Epidermal melanocyte (primary cell): ENCODE measurements around the gene RNU1-4.
A peak's percentile ranks its signal among the peaks of the same experiment; 100 is the strongest.
"Not testable (repeated sequence)": the region's sequence is repeated elsewhere in the genome, so short reads cannot be mapped to it uniquely, and the experiment has no call there.

ENCODE experiments used
- DNase-seq: peaks from one replicate; pipeline ENCODE4 v3.0.0; 2011; ENCODE audit warnings: low spot score; ENCODE audit not compliant: insufficient read length

Gene RNU1-4

DNA sequence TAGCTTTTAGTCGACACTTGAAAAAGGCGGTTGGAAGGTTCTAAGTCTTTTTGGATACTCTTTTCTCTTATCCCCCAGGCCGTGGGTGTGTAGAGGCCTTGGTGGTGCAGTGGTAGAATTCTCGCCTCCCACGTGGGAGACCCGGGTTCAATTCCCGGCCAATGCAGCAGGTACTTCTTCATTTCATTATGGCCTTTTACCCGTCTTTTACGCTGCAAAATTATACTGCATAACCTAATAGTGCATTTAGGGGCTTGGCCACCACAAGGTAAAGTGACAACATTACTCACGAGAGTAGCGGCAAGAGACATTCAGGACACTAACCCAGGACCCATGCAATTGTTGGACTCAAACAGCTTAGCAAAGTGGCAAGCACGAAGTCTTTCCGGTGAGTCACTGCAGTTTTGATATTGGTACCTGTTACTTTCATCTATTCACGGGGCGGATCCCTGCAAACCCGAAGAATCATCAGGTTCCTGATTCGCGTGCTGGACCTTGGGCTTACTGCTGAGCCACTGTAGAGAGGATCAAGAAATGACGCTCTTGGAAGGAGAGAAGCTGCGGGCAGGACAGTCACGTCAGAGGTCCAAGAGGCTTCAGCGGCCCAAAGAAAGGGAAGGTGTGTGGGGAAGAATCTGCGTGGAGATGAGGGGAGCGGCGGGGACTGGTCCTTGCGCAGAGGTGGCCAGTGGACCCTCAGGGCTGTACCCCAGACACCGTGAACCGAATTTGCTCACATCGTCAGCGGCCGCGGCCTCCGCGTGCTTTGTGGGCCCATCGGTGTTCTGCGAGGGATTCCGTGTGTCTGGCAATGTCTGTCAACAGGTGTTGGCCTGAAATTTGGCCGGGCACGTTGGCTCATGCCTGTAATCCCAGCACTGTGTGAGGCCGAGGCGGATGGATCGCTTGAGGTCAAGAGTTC is 12.9 kb upstream of the RNU1-4 start:
- no peak for DNase-seq

DNA sequence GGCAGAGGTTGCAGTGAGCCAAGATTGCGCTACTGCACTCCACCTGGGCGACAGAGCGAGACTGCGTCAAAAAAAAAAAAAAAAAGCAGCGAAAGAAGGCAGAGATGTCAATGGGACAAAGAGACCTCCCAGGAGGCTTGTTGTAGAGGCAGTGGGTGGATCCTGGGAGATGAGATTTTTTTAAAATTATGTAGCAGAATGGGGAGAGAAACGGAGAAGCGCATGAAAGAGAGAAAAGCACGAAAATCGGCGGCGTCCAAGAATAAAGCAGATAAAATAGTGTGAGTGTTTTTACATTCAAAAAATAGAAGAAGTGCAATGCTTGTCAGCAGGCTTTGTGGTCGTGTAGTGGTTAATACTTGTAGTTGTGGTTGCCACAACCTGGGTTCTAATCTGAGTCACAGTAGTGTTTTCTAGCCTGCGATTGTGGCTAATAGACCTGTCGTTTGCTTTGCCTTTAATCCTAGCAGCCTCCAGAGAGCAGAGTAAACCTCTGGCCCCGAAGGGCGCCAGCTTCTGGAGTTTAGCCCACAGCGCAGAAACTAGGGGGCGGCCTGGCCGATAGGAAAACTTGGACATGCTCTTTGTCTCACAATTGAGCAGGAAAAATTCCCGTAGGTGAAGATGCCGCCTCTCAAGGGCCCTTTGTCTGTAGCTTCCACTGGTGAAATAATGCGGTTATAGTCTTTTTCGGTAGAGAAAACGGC is 11.9 kb upstream of the RNU1-4 start:
- not testable (repeated sequence) for DNase-seq

DNA sequence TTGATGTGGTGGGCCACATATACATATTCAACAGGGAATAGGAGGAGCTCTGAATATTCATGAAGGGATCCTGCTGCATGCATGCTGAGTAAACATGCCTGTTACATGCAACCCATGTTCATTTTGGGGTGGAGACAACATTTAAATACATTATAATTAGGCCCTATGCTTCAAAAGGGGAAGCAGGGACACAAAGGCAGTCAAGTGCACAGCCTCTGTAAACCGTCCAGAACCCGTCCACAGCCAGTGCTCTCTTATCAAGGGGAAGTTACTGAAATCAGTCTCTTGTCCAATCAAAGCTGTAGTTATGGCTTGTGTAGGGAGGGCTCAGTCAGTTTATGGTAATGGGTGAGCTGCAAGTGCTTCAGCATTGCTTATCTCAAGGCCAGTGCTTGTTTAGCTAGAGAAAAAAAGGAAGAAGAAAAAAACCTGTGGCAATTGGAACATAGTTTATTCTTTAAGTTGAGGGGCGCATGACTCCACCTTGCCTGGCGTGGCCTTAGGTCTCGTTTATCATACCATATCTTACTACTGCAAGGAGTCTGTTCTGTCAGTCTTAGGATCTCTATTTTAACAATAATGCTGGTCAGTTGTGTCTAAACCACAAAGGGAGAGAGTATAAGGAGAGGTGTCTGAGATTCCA is 7.9 kb upstream of the RNU1-4 start:
- not testable (repeated sequence) for DNase-seq

DNA sequence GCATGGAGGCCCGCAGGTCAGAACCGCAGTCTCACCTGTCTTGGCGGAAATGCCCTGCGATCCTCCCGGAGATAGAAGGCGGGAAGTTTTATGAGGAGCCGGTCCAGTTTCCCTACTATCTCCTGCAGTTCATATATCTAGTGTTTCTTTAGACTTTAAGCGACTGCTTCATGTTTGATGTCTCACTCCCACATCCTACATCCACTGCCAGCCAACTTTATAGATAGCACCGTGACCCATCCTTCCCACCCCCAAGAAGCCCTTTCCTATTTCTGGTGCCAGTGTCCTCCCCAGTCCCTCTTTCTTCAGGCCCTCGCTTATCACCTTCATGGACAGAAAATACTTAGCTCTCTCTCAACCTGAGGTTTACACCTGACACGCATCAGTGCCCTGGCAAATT is 914 bp downstream of the RNU1-4 start:
- not testable (repeated sequence) for DNase-seq

DNA sequence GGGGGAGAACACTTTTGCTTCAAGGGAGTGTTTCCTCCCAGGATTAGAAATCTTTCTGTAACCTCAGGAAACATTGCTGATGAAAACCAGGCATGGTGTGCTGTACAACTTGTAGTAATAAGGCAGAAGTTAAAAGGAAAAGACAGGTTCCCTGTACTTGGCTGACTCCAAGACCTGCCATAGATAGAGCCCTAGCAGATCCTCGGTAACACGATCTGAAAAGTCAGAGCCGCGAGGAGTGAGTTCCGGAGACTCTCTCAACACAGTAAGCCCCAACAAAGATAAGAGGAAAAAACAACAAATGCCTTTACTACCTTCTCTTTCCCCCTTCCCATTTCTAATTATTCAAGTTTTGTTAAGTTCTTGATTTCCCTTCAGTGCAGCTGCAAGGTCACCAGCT is 7.3 kb downstream of the RNU1-4 start:
- not testable (repeated sequence) for DNase-seq

DNA sequence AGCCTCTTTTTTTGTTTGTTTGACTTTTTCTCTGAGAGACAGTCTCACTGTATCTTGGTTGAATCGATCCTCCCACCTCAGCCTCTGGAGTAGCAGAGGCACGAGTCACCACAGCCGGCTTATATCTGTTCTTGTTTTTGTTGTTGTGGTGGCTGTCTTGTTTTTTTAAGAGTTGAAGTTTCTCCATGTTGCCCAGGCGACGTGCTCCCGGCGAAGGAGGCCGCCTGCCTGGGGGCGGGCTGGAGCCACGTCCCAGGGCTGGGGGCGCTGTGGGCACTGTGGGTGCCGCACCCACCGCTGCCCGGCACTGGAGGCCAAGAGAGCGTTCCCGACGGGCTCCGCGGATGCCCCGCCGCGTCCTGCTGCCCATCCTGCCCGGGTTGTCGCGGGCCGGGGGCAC is 8.4 kb downstream of the RNU1-4 start:
- DNase-seq, result not testable (repeated sequence)

DNA sequence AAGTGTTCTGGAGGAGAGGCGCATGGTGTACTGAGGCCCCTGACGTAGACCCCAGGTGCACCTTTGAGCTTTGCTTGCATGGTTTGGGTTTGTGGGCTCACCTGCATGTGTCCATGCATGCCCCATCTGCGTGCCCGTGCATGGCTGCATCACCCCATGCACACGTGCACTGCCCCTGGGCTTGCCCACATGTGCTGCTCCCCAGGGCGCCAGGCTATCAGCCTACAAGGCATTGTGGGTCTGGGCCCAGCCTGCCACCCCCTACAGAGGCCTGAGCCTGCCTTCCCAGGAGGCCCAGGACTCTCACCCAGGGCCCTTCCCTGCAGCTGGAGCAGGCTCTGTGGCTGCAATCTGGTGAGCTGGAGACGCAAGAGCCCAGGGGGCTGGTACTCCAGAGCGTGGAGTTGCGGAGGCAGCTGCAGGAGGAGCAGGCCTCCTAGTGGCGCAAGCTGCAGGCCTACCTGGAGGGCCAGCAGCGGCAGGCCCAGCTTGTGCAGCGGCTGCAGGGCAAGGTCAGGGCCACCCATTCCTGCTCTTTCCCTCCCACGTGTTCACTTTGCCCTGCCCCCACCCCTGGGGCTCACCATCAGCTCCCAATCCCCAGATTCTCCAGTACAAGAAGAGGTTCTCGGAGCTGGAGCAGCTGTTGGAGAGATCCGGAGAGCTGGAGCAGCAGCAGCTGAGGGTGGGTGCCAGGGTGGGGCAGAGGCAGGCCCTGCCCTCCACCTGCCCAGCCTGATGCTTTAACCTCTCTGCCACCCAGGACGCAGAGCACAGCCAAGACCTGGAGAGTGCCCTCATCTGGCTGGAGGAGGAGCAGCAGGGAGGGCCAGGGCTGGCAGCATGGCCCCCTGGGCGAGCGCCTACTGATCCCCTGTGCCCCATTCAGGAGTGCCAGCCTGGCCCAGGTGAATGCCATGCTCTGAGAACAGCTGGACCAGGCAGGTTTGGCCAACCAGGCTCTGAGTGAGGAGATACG is 9.9 kb downstream of the RNU1-4 start:
- not testable (repeated sequence) for DNase-seq

DNA sequence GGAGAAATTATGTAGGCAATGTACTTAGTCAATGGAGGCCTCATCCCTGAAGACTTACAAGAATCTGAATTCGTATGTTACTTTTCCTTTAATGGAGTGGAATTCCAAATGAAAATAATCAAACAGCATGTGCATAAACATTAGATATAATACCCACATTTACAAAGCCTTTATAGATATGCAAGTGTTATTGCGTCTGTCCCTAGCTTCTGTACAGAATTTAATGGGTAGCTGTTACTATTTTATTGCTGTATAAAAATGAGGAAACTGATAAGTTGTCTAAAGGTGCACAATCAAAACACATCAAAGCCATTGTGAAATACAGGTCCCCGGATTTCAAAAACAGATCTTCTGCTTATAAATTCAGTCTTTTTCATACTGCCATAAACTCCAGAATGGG is 12.5 kb downstream of the RNU1-4 start:
- DNase-seq, result not testable (repeated sequence)

DNA sequence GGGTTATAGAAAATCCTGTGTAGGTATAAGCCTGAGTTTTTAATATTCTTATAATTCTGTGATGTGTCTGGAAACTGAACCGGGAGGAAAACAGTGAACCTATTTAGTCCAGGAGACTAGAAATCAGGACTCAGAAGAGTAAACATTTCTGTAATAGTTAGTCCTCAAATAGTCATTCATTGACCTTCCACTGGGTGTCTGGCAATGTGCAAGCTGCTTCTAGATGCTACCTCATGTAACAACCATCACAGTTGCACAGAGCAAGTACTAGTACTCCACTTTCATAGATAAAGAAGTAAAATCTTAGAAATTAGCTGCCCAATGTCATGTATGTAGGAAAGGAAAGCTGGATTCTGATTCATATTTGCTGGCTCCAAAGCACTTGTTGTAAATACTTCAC is 15.1 kb downstream of the RNU1-4 start:
- DNase-seq, result not testable (repeated sequence)

DNA sequence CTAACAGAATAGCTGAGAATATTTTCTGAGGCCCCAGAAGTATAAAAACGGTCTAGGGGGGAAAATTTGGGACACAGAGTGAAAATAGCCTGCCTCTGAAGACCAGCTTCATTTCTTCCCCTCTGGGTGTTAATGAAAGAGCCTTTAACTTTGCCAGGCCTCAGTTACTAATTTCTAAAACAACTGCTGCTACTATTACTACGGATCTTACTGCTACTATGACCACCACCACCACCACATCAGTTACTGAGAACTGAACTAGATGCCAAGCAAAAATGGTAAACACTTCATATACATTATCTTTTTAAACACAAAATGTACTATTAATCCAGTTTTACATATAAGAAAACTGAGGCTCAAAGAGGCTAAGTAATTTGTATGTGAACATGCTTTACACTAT is 15.6 kb downstream of the RNU1-4 start:
- not testable (repeated sequence) for DNase-seq

DNA sequence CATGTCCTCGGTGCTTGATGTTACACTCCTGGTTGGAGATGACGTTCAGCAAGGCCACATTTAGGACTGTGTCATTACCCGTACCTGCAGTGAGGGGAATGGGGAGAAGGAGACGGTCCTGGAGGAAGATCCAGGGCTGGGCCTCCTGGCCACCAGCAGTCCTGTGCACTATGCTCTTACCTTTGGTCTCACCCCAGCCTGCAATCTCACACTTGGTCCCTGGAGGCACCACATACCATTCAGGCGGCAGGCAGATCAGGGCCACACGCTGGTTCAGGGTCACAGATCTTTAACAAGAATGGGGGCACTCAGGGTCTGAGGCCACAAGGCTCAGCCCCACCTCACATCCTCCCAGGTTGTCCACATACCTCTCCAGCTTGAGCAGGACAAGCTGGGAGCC is 17.3 kb downstream of the RNU1-4 start:
- DNase-seq, result not testable (repeated sequence)

DNA sequence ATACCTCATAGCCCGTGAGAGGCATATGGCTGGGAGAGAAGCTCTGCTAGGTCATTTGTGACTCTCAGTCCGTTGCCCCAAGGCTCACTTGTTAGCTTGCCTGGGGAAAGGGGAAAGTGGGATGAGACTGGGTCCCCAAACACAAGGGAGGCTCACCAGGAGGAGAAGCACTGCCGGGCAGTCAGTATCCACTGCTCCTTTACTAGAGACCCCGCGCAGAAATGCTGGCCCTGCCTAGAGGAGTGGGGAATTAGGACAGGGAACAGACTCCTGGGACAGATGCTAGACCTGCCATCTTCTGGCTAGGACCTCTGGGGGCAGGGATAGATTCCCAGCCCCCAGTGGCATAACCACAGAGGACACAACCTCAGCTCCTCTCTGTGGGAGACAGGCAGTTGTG is 17.7 kb downstream of the RNU1-4 start:
- not testable (repeated sequence) for DNase-seq

DNA sequence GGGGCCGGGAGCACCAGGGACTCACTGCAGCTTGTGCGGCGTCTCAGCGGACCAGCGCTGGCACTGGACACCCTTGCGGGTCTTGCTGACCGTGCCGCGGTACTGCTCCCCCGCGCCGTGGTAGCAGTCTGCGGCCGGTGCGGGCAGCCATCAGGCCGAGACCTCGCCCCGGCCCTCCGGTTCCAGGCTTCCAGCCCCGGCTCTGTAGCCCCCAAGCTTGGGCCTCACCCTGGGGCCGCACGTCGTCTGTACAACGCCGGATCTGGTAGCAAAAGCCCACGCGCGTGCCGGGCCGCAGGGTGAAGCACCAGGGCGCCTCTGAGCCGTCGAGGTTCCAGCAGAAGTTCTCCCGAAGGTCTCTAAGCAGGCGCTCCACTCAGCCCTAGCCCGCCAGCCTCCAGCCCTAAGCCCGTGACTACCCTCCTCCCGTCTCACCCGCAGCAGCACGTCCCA is 18.8 kb downstream of the RNU1-4 start:
- DNase-seq, result not testable (repeated sequence)

DNA sequence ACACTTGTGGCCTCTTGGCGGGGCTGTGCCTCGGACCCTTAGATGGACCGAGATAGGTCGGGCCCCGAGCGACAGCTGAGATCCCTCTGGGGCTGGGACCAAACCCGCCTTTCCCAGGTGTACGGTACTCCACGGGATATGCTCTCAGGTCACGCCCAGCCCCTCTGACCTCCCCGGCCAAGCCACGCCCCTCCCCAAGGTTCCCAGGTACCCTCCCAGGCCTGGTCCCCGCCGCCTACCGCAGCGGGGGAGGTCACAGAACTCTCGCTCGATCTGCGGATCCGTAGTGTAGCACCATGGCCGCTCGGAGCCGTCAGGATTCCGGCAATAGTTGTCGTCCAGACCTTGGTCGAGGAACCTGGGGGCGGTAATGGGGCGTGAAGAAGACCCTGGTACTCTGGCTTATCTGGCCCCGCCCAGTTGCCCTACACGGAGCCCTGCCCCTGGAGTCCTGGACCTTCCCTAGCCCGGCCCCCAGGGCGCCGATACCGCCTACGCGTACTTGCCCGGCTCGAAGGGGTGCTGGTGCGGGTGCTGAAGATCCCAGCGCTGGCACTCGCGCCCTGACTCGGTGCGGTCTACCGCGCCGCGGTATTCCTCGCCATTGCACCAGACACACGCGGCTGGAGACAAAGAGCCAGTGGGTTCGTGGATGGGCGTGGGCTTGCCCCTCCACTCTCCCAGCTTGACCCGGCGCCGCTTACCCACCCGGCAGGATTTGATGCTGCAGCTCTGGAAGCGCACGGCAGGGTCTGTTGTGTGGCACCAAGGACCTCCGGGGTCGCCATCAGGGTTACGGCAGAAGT is 19.5 kb downstream of the RNU1-4 start:
- not testable (repeated sequence) for DNase-seq

DNA sequence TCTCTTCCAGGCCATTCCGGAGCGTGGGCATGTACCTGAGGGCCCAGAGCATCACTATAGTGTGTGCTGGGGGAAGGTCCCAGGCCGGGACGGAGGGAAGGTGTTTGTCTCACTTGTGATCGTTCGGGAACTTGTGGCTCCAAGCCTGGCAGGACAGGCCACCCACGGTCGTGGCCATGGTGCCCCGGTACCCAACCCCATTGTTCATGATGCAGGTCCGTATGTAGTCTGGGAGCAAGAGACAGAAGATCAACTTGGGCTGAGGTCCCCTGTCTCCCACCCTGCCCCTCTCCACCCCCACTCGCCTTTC is 20.1 kb downstream of the RNU1-4 start:
- DNase-seq, result not testable (repeated sequence)

DNA sequence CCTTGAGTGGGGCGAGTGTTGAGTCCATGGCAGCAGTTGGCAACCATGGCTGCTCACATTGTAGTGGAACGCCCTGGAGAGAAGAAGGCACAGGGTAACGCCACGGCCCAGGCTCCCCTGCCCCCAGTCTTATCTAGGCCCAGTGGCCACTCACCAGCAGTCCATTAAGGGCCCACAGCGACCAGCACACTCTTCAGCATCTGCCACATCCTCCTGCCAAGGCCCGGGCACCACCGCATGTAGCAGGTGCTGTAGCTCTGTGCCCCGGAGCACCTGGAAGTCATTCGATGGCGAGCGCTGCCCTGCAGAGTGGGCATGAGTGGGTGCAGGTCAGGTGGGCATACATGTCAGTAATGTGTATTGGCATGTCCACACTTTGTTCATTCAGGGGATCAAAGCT is 20.5 kb downstream of the RNU1-4 start:
- DNase-seq, result not testable (repeated sequence)

DNA sequence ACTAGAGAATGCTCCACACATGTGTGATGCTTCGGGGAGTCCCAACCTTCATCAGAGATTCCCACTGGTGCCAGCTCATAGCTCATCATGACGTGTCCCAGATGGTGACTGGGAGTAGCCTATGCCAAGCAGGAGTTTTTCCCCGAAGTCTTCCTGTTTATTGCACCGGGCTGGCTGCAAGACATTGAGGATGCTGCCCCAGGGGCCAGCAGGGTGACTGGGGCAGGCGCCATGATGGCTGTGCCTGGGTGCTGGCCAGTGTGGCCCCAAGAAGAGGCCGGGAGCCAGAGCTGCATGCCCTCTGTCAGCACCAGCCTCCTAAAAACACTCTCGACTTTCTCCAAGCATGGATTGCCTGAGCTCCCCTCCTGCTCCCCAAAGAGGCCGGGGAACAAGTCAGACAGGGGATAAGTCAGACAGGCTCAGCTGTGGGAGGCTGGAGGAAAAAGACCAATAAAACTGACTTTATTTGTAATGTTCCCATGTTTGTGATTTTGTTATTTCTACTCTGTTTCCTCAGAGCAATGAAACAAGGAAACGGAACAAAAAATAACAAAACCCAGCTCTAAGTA is 24.0 kb downstream of the RNU1-4 start:
- not testable (repeated sequence) for DNase-seq

DNA sequence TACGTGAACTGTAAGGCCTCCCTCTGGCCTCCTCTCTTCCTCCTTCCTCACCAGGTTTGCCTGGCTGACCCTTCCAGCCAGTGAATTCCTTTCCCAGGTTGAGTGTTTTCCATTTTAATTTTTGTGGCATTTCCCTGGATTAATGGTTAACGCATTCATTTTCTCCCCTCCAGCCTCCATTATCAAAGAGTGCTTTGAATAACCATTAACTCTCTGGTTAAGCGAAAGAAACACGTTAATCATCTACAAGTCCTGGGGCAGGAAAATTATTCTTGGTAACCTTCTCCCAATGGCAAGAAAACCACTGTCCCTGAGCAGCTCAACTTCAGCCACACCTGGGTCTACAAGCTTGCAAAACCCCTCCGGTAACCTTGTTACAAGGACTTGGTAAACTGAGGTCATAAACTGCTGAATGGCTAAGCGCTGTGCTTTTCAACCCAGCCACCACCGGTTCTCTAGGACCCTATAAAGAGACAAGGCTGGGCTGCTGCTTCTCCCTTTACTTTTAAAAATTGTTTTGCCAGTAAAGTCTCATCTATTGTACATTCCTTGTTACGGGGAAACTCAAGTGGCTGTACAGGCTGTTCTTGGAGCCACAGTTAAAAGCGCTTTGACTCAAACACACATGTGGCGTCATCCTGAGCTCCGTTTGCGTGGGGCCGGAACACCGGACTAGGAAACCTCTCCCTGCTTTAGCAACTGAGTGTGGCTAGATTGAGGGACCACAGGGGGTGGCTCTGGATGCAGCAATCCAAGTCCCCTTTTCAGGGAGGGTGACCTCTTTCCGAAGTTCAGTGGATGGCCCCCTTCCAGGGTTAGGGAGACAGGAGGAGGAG is 24.7 kb downstream of the RNU1-4 start:
- peak; percentile 10 for DNase-seq
